ENCODE results near the gene PGA3.
"Not testable (repeated sequence)": the region's sequence is repeated elsewhere in the genome, so short reads cannot be mapped to it uniquely, and the experiment has no call there.

The PGA3 gene

DNA sequence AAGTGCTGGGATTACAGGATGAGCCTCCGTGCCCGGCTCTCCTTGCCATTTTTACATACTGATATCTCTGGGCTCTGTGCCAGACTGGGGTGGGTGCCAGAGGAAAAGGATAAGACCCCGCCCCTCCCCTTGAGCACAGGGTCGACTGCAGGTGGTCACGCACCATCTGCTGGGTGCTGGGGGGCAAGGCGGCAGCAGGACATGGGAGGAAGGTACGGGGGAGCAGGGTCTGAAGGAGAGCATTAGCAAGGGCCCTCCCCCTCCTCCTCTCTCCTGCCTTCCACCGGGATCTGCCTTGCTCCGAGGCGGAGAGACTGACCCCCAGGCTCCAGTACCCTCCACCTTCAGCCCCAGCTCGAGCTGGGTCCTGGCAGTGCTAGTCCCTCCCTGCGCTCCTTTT, 9.7 kb upstream of the PGA3 start:
- WGBS, result 67% methylated on average over 12 of the region's 12 CpGs
- H3K36me3 ChIP-seq (ENCODE audit: insufficient read depth, low read length), result no peaks in the 10 kb centered on the region
- no peak overlapping the region for H3K9ac ChIP-seq (ENCODE audit: low read depth, low read length)
- no peaks in the 10 kb centered on the region for H3K9me3 ChIP-seq (ENCODE audit: insufficient read depth, low read depth, low read length)
- H3K27ac ChIP-seq (ENCODE audit: low read depth, low read length), result no peak overlapping the region
- no peaks in the 10 kb centered on the region; the same call in 1 of the 2 replicates for H3K4me1 ChIP-seq (ENCODE audit: insufficient read depth, low read length)
- no peaks in the 10 kb centered on the region for H3K27me3 ChIP-seq (ENCODE audit: insufficient read depth, low read length)
- H3K4me3 ChIP-seq (ENCODE audit: low read length), result no peak overlapping the region

DNA sequence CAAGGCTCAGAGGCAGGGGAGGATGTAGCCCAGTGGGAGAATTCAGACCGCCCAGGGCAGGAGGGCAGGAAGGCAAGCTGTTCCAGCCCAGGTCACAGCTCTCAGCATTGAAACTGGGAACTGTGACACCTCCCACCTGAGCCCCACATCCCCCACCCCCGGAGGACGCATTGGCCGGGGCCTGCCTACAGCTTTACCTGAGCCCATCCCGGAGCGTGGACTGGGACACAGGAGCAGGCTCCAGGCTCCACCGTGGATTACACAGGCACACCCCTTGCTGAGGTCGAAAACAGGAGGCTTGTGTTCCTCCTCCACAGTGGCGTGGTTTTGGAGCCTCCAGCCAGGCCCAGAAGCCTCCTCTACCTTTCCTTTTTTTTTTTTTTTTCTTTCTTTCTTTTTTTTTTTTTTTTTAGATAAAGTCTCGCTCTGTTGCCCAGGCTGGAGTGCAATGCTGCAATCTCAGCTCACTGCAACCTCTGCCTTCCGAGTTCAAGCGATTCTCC, 9.1 kb upstream of the PGA3 start:
- WGBS, result 84% methylated on average over 12 of the region's 12 CpGs
- no peaks in the 10 kb centered on the region for H3K36me3 ChIP-seq (ENCODE audit: insufficient read depth, low read length)
- H3K9ac ChIP-seq (ENCODE audit: low read depth, low read length), result no peak overlapping the region
- H3K4me1 ChIP-seq (ENCODE audit: insufficient read depth, low read length), result no peaks in the 10 kb centered on the region; the same call in 1 of the 2 replicates
- 0 out of 2 replicates have a peak, but pooled peaks cover 3% of the 10 kb centered on the region for H3K9me3 ChIP-seq (ENCODE audit: insufficient read depth, low read depth, low read length)
- H3K27ac ChIP-seq (ENCODE audit: low read depth, low read length), result no peak overlapping the region
- no peak overlapping the region for H3K4me3 ChIP-seq (ENCODE audit: low read length)
- no peaks in the 10 kb centered on the region for H3K27me3 ChIP-seq (ENCODE audit: insufficient read depth, low read length)

DNA sequence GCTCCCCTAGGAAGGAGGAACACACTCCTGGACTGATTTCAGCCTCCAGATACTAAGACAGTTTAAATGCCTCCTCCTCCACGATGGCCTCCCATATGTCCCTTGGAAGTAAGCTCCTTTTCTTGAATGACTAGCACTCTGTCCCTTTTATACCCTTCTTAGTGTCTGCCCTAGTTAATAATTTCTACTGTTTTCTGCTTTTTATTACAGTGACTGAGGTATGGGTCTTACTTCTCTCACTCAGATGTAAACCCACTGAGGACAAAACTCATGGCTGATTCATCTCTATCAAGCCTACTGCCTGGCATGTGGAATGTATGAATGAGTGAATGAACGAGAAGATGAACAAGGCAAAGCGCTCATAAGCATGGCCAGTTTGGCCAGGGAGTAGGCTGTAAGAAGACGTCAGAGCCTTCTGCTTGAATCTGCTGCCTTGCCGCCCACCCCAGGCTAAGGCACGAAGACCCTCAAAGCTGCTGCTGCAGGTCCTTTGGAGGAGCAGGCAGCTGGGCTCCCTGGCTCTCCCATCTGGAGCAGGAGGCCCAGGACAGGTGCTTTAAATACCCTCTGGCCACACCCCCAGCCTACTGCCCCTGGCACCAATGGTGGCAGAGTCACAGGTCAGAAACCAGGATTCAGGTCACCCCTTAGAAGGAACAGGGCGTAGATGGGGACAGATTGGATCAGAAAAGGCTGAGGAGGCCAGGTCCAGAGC, 8.2 kb upstream of the PGA3 start:
- Histone ChIP-seq H3K4me1 (ENCODE audit: insufficient read depth, low read length) (no peaks in the 10 kb centered on the region; the same call in 1 of the 2 replicates), H3K9ac (ENCODE audit: low read depth, low read length) (no peak overlapping the region), H3K9me3 (ENCODE audit: insufficient read depth, low read depth, low read length) (0 out of 2 replicates have a peak, but pooled peaks cover 3% of the 10 kb centered on the region), H3K4me3 (ENCODE audit: low read length) (no peak overlapping the region), H3K27ac (ENCODE audit: low read depth, low read length) (no peak overlapping the region), H3K36me3 (ENCODE audit: insufficient read depth, low read length) (no peaks in the 10 kb centered on the region), H3K27me3 (ENCODE audit: insufficient read depth, low read length) (no peaks in the 10 kb centered on the region)
- WGBS, result 89% methylated on average over 7 of the region's 7 CpGs

DNA sequence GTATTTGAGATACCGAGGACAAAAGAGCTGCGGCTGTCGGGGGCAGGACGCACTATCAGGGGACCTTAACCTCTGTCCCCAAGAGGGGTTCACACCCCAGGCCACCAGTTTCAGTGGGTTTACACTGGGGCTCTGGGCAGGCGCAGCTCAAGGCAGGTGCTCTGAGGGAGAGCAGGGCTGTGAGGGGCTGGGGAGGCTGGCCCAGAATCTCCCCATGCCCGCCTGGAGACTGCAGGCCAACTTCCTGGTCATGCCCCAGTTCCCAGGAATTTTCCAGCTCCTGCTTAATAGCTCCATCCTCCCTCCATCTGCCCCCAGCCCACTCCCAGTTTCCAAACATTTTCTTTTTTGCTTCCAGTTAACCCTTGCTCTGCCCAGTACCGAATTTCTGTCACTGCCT, 7.6 kb upstream of the PGA3 start:
- WGBS, result 90% methylated on average over 7 of the region's 7 CpGs
- no peaks in the 10 kb centered on the region for H3K27me3 ChIP-seq (ENCODE audit: insufficient read depth, low read length)

DNA sequence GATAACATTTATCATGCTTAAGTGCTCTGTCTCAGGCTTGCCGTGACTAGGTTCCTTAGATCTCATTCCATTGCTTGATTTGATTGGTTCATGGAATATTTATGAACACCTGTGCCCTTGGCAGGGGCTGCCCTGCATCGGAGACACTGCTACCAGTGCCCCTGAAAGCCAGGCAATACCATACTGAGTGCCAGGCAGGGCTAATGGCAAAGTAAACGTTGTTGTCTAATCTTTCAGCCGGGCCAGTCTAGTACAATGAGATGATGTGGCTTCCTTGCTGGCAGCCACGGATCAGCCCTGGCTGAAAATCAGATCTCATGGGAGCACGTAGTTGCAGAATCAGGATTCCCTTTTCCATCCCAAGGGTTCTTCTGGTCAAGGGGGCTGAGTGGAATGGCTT, 5.0 kb upstream of the PGA3 start:
- Histone ChIP-seq H3K4me3 (ENCODE audit: low read length) (no peak overlapping the region), H3K9ac (ENCODE audit: low read depth, low read length) (no peak overlapping the region), H3K36me3 (ENCODE audit: insufficient read depth, low read length) (no peaks in the 10 kb centered on the region), H3K27me3 (ENCODE audit: insufficient read depth, low read length) (no peaks in the 10 kb centered on the region), H3K27ac (ENCODE audit: low read depth, low read length) (no peak overlapping the region), H3K9me3 (ENCODE audit: insufficient read depth, low read depth, low read length) (0 out of 2 replicates have a peak, but pooled peaks cover 3% of the 10 kb centered on the region), H3K4me1 (ENCODE audit: insufficient read depth, low read length) (no peaks in the 10 kb centered on the region; the same call in 1 of the 2 replicates)
- WGBS, result 89% methylated on average over 6 of the region's 6 CpGs

More for the DNA sequence above, 7.6 kb upstream of the PGA3 start:
- Histone ChIP-seq H3K9me3 (ENCODE audit: insufficient read depth, low read depth, low read length) (0 out of 2 replicates have a peak, but pooled peaks cover 3% of the 10 kb centered on the region), H3K9ac (ENCODE audit: low read depth, low read length) (no peak overlapping the region), H3K4me1 (ENCODE audit: insufficient read depth, low read length) (no peaks in the 10 kb centered on the region; the same call in 1 of the 2 replicates), H3K4me3 (ENCODE audit: low read length) (no peak overlapping the region), H3K27ac (ENCODE audit: low read depth, low read length) (no peak overlapping the region), H3K36me3 (ENCODE audit: insufficient read depth, low read length) (no peaks in the 10 kb centered on the region)

DNA sequence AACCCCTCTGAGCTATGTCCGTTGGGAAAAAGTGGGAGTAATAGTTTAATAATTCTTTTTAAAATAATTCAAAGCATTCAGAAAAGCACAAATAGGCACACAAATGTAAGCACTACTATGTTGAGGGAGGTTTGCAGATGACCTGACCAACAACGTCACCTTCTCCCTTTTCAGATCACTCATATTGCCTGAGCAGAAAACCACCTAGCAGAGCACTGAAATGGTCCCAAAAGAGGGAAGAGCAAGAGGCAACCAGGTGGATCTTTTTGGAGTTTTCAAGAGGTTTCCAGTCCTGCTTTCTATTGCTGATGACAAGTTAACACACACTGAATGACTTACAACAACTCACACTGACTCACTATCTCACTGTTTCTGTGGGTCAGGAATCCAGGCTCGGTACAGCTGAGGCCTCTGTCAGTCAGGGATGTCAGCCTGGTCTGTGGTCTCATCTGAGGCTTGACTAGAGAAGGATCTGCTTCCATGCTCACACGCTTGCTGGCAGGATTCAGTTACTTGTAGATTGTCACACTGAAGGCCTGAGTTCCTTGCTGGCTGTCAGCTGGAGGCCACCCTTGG, 4.3 kb upstream of the PGA3 start:
- H3K27ac ChIP-seq (ENCODE audit: low read depth, low read length), result no peak overlapping the region
- no peak overlapping the region for H3K9ac ChIP-seq (ENCODE audit: low read depth, low read length)
- no peaks in the 10 kb centered on the region for H3K27me3 ChIP-seq (ENCODE audit: insufficient read depth, low read length)
- 96% methylated on average over 3 of the region's 4 CpGs for WGBS
- H3K4me1 ChIP-seq (ENCODE audit: insufficient read depth, low read length), result no peaks in the 10 kb centered on the region; the same call in 1 of the 2 replicates
- no peaks in the 10 kb centered on the region for H3K36me3 ChIP-seq (ENCODE audit: insufficient read depth, low read length)
- H3K9me3 ChIP-seq (ENCODE audit: insufficient read depth, low read depth, low read length), result 0 out of 2 replicates have a peak, but pooled peaks cover 3% of the 10 kb centered on the region
- H3K4me3 ChIP-seq (ENCODE audit: low read length), result no peak overlapping the region

DNA sequence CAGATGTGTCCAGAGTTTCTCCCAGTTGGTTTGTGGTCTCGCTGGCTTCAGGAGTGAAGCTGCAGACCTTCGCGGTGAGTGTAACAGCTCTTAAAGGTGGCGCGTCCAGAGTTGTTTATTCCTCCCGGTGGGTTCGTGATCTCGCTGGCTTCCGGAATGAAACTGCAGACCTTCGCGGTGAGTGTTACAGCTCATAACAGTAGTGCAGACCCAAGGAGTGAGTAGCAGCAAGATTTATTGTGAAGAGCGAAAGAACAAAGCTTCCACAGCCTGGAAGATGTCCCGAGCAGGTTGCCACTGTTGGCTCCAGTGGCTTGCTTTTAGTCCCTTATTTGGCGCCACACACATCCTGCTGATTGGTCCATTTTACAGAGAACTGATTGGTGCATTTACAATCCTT, 1.8 kb upstream of the PGA3 start:
- no peak overlapping the region for H3K4me3 ChIP-seq (ENCODE audit: low read length)
- no peaks in the 10 kb centered on the region for H3K4me1 ChIP-seq (ENCODE audit: insufficient read depth, low read length)
- WGBS, result 96% methylated on average over 14 of the region's 14 CpGs
- H3K27me3 ChIP-seq (ENCODE audit: insufficient read depth, low read length), result no peaks in the 10 kb centered on the region
- no peaks in the 10 kb centered on the region for H3K36me3 ChIP-seq (ENCODE audit: insufficient read depth, low read length)
- no peak overlapping the region for H3K9ac ChIP-seq (ENCODE audit: low read depth, low read length)
- H3K27ac ChIP-seq (ENCODE audit: low read depth, low read length), result no peak overlapping the region
- H3K9me3 ChIP-seq (ENCODE audit: insufficient read depth, low read depth, low read length), result 0 out of 2 replicates have a peak, but pooled peaks cover 3% of the 10 kb centered on the region

DNA sequence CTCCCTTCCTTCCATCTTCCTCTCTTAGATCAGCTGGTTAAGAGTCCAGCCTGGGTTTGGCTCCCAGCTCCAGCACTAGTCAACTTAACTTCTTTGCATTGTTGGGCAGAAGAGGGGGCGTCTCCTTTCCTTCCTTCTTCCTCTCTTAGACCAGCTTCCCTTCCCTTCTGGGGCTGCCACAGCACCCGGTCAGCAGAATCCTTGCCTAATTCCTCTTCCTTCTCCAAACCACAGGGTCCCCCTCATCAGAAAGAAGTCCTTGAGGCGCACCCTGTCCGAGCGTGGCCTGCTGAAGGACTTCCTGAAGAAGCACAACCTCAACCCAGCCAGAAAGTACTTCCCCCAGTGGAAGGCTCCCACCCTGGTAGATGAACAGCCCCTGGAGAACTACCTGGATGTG, 558 bp downstream of the PGA3 start:
- no CpG with 5 or more reads among the region's 5 CpGs for WGBS
- not testable (repeated sequence) for H3K36me3 ChIP-seq (ENCODE audit: insufficient read depth, low read length); H3K9me3 ChIP-seq (ENCODE audit: insufficient read depth, low read depth, low read length); H3K27ac ChIP-seq (ENCODE audit: low read depth, low read length); H3K9ac ChIP-seq (ENCODE audit: low read depth, low read length); H3K4me3 ChIP-seq (ENCODE audit: low read length); H3K4me1 ChIP-seq (ENCODE audit: insufficient read depth, low read length); H3K27me3 ChIP-seq (ENCODE audit: insufficient read depth, low read length)

DNA sequence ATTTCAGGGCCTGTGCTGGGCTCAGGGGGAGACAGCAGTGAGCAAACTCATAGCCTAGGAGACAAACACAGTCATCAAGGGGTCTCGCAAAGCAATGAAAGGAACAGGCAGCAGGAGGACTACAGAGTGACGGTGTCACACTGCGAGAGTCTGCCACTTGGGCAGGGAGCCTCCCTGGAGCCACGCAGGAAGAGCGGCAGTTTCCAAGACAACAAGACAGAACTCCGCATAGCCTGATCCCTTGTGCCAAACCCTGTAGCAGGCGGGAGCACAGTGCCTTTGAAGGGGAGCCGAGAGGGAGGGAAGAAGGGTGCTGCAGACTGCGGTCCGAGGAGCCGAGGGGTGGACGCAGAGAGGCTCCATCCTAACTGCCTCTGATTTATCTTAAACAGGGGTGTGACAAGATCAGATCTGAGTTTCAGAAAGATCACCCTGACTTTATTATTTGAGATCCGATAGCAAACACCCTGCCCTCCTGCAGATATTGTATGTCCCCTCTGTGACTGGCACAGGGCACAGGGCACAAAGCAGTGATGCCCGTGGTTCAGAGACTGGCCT, 1.3 kb downstream of the PGA3 start:
- not testable (repeated sequence) for H3K4me3 ChIP-seq (ENCODE audit: low read length); H3K27me3 ChIP-seq (ENCODE audit: insufficient read depth, low read length); H3K4me1 ChIP-seq (ENCODE audit: insufficient read depth, low read length); H3K9ac ChIP-seq (ENCODE audit: low read depth, low read length); H3K27ac ChIP-seq (ENCODE audit: low read depth, low read length); H3K36me3 ChIP-seq (ENCODE audit: insufficient read depth, low read length); H3K9me3 ChIP-seq (ENCODE audit: insufficient read depth, low read depth, low read length)
- 86% methylated on average over 14 of the region's 14 CpGs for WGBS

DNA sequence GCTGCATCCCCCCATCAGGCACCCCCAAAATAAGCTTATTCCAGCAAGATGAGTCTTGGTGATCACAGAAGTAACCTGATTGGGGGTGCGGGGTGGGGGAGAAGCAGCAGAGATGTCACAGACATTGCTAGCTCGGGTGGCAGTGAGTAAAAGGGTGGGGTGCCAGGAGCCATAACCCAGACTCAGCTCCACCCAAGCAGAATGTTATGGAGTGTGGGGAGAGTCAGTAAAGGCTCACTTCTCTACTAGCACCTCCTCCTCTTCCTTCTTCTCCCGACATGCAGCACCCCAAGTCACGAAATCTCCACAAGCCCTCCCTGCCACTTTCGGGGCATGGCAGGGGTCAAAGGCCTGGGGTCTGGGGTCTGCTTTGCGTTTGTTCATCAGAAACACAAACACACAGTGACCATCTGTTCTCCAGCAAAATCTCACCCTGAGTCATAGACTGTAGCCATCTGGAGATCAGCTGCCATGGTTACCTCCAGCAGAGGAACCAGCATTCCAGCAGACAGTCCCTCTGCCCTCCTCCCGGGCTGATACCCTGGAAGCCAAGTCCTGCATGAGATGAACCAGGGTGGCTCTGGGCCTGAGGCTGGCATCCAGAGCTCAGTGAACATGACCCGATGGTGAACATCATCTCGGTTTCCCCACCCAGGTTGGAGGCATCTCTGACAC, 4.5 kb downstream of the PGA3 start:
- not testable (repeated sequence) for H3K4me3 ChIP-seq (ENCODE audit: low read length); H3K27me3 ChIP-seq (ENCODE audit: insufficient read depth, low read length); H3K9ac ChIP-seq (ENCODE audit: low read depth, low read length); H3K27ac ChIP-seq (ENCODE audit: low read depth, low read length); H3K4me1 ChIP-seq (ENCODE audit: insufficient read depth, low read length); H3K36me3 ChIP-seq (ENCODE audit: insufficient read depth, low read length); H3K9me3 ChIP-seq (ENCODE audit: insufficient read depth, low read depth, low read length)
- WGBS, result no CpG with 5 or more reads among the region's 9 CpGs

DNA sequence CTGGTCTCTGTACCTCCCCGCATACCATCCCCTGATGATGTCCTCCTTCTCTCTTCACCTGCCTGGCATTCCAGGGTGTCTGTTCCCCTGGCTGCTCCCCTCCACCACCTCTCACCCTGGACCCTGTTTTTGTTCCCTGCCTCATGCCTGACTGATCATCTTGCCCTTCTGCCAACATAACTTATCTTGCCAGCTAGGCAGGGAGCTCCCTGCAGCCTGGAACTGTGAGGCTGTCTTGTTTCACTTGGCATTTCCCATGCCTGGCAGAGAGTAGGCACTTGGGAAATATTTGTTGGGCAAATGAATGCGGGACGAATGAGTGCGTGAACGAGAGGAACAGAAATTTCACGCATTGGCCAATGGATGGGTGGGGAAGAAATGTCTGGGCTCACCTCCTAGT, 7.3 kb downstream of the PGA3 start:
- H3K9ac ChIP-seq (ENCODE audit: low read depth, low read length); H3K9me3 ChIP-seq (ENCODE audit: insufficient read depth, low read depth, low read length); H3K27ac ChIP-seq (ENCODE audit: low read depth, low read length); H3K4me3 ChIP-seq (ENCODE audit: low read length); H3K4me1 ChIP-seq (ENCODE audit: insufficient read depth, low read length); H3K27me3 ChIP-seq (ENCODE audit: insufficient read depth, low read length); H3K36me3 ChIP-seq (ENCODE audit: insufficient read depth, low read length): not testable (repeated sequence)
- WGBS, result no CpG with 5 or more reads among the region's 6 CpGs
